ENCODE results near the gene MACIR.

MACIR gene

GRCh38 chr5:103293719-103294118 lies 35.2 kb downstream of the MACIR start:
- H3K4me1 ChIP-seq (ENCODE audit: control insufficient read depth, low read depth, low read length) = peaks cover 6% of the 10 kb centered on the region
- no peak overlapping the region for H3K27ac ChIP-seq (ENCODE audit: low read length)
- H3K27me3 ChIP-seq (ENCODE audit: control insufficient read depth, insufficient read depth, low read length) = no peaks in the 10 kb centered on the region
- H3K4me3 ChIP-seq (ENCODE audit: low read length) = no peak overlapping the region
- H3K9ac ChIP-seq (ENCODE audit: low read length) = no peak overlapping the region
- no peaks in the 10 kb centered on the region for H3K36me3 ChIP-seq (ENCODE audit: control insufficient read depth, low read depth, low read length)
- H3K9me3 ChIP-seq (ENCODE audit: control insufficient read depth, low read depth, low read length) = no peaks in the 10 kb centered on the region

GRCh38 chr5:103294906-103295305 lies 36.3 kb downstream of the MACIR start:
- H3K9ac ChIP-seq (ENCODE audit: low read length) = no peak overlapping the region
- H3K36me3 ChIP-seq (ENCODE audit: control insufficient read depth, low read depth, low read length) = no peaks in the 10 kb centered on the region

GRCh38 chr5:103295424-103295823 lies 36.9 kb downstream of the MACIR start:
- Histone ChIP-seq H3K9me3 (ENCODE audit: control insufficient read depth, low read depth, low read length) (no peaks in the 10 kb centered on the region), H3K27me3 (ENCODE audit: control insufficient read depth, insufficient read depth, low read length) (no peaks in the 10 kb centered on the region), H3K36me3 (ENCODE audit: control insufficient read depth, low read depth, low read length) (no peaks in the 10 kb centered on the region), H3K9ac (ENCODE audit: low read length) (no peak overlapping the region), H3K4me3 (ENCODE audit: low read length) (no peak overlapping the region), H3K4me1 (ENCODE audit: control insufficient read depth, low read depth, low read length) (peaks cover 9% of the 10 kb centered on the region), H3K27ac (ENCODE audit: low read length) (no peak overlapping the region)

More at GRCh38 chr5:103294906-103295305, 36.3 kb downstream of the MACIR start:
- H3K4me3 ChIP-seq (ENCODE audit: low read length) = no peak overlapping the region
- no peaks in the 10 kb centered on the region for H3K27me3 ChIP-seq (ENCODE audit: control insufficient read depth, insufficient read depth, low read length)
- H3K27ac ChIP-seq (ENCODE audit: low read length) = no peak overlapping the region
- peaks cover 9% of the 10 kb centered on the region for H3K4me1 ChIP-seq (ENCODE audit: control insufficient read depth, low read depth, low read length)
- no peaks in the 10 kb centered on the region for H3K9me3 ChIP-seq (ENCODE audit: control insufficient read depth, low read depth, low read length)

GRCh38 chr5:103295871-103296270 lies 37.3 kb downstream of the MACIR start:
- Histone ChIP-seq H3K9me3 (ENCODE audit: control insufficient read depth, low read depth, low read length) (no peaks in the 10 kb centered on the region), H3K9ac (ENCODE audit: low read length) (no peak overlapping the region), H3K36me3 (ENCODE audit: control insufficient read depth, low read depth, low read length) (no peaks in the 10 kb centered on the region), H3K27ac (ENCODE audit: low read length) (no peak overlapping the region), H3K4me3 (ENCODE audit: low read length) (no peak overlapping the region), H3K27me3 (ENCODE audit: control insufficient read depth, insufficient read depth, low read length) (no peaks in the 10 kb centered on the region), H3K4me1 (ENCODE audit: control insufficient read depth, low read depth, low read length) (peaks cover 9% of the 10 kb centered on the region)

GRCh38 chr5:103298117-103298516 lies 39.6 kb downstream of the MACIR start:
- Histone ChIP-seq H3K9me3 (ENCODE audit: control insufficient read depth, low read depth, low read length) (no peaks in the 10 kb centered on the region), H3K27ac (ENCODE audit: low read length) (no peak overlapping the region), H3K9ac (ENCODE audit: low read length) (no peak overlapping the region), H3K36me3 (ENCODE audit: control insufficient read depth, low read depth, low read length) (no peaks in the 10 kb centered on the region), H3K4me1 (ENCODE audit: control insufficient read depth, low read depth, low read length) (peaks cover 9% of the 10 kb centered on the region), H3K27me3 (ENCODE audit: control insufficient read depth, insufficient read depth, low read length) (no peaks in the 10 kb centered on the region), H3K4me3 (ENCODE audit: low read length) (no peak overlapping the region)

GRCh38 chr5:103298607-103299188 lies 40.1 kb downstream of the MACIR start:
- no peaks in the 10 kb centered on the region for H3K9me3 ChIP-seq (ENCODE audit: control insufficient read depth, low read depth, low read length)
- peaks cover 9% of the 10 kb centered on the region for H3K4me1 ChIP-seq (ENCODE audit: control insufficient read depth, low read depth, low read length)
- H3K27me3 ChIP-seq (ENCODE audit: control insufficient read depth, insufficient read depth, low read length) = no peaks in the 10 kb centered on the region
- peak overlapping the region; percentile 11 for H3K4me3 ChIP-seq (ENCODE audit: low read length)
- no peak overlapping the region for H3K27ac ChIP-seq (ENCODE audit: low read length)
- H3K36me3 ChIP-seq (ENCODE audit: control insufficient read depth, low read depth, low read length) = no peaks in the 10 kb centered on the region
- H3K9ac ChIP-seq (ENCODE audit: low read length) = no peak overlapping the region

- no peak overlapping the region for H3K9ac ChIP-seq (ENCODE audit: low read length)
- H3K4me3 ChIP-seq (ENCODE audit: low read length) = no peak overlapping the region
- no peak overlapping the region for H3K27ac ChIP-seq (ENCODE audit: low read length)
- no peaks in the 10 kb centered on the region for H3K4me1 ChIP-seq (ENCODE audit: control insufficient read depth, low read depth, low read length)
- no peaks in the 10 kb centered on the region for H3K27me3 ChIP-seq (ENCODE audit: control insufficient read depth, insufficient read depth, low read length)
- H3K36me3 ChIP-seq (ENCODE audit: control insufficient read depth, low read depth, low read length) = no peaks in the 10 kb centered on the region
- H3K9me3 ChIP-seq (ENCODE audit: control insufficient read depth, low read depth, low read length) = no peaks in the 10 kb centered on the region
These were observed 47.2 kb downstream of the MACIR start for GRCh38 chr5:103305809-103306208.

- no peaks in the 10 kb centered on the region for H3K4me1 ChIP-seq (ENCODE audit: control insufficient read depth, low read depth, low read length)
- H3K27ac ChIP-seq (ENCODE audit: low read length) = no peak overlapping the region
- no peaks in the 10 kb centered on the region for H3K9me3 ChIP-seq (ENCODE audit: control insufficient read depth, low read depth, low read length)
- no peak overlapping the region for H3K9ac ChIP-seq (ENCODE audit: low read length)
- no peaks in the 10 kb centered on the region for H3K36me3 ChIP-seq (ENCODE audit: control insufficient read depth, low read depth, low read length)
- H3K4me3 ChIP-seq (ENCODE audit: low read length) = no peak overlapping the region
- H3K27me3 ChIP-seq (ENCODE audit: control insufficient read depth, insufficient read depth, low read length) = no peaks in the 10 kb centered on the region
These were observed 48.9 kb downstream of the MACIR start for GRCh38 chr5:103307470-103307869.

- no peaks in the 10 kb centered on the region for H3K36me3 ChIP-seq (ENCODE audit: control insufficient read depth, low read depth, low read length)
- H3K9ac ChIP-seq (ENCODE audit: low read length) = no peak overlapping the region
- H3K9me3 ChIP-seq (ENCODE audit: control insufficient read depth, low read depth, low read length) = no peaks in the 10 kb centered on the region
- H3K27ac ChIP-seq (ENCODE audit: low read length) = no peak overlapping the region
- H3K27me3 ChIP-seq (ENCODE audit: control insufficient read depth, insufficient read depth, low read length) = no peaks in the 10 kb centered on the region
- no peaks in the 10 kb centered on the region for H3K4me1 ChIP-seq (ENCODE audit: control insufficient read depth, low read depth, low read length)
- no peak overlapping the region for H3K4me3 ChIP-seq (ENCODE audit: low read length)
These were observed 50.2 kb downstream of the MACIR start for GRCh38 chr5:103308774-103309173.

- H3K9ac ChIP-seq (ENCODE audit: low read length) = no peak overlapping the region
- no peaks in the 10 kb centered on the region for H3K9me3 ChIP-seq (ENCODE audit: control insufficient read depth, low read depth, low read length)
- H3K36me3 ChIP-seq (ENCODE audit: control insufficient read depth, low read depth, low read length) = no peaks in the 10 kb centered on the region
- no peak overlapping the region for H3K4me3 ChIP-seq (ENCODE audit: low read length)
- no peaks in the 10 kb centered on the region for H3K27me3 ChIP-seq (ENCODE audit: control insufficient read depth, insufficient read depth, low read length)
- H3K27ac ChIP-seq (ENCODE audit: low read length) = no peak overlapping the region
- no peaks in the 10 kb centered on the region for H3K4me1 ChIP-seq (ENCODE audit: control insufficient read depth, low read depth, low read length)
These were observed 54.5 kb downstream of the MACIR start for GRCh38 chr5:103313056-103313455.

- H3K9me3 ChIP-seq (ENCODE audit: control insufficient read depth, low read depth, low read length) = no peaks in the 10 kb centered on the region
- H3K4me3 ChIP-seq (ENCODE audit: low read length) = no peak overlapping the region
- H3K27me3 ChIP-seq (ENCODE audit: control insufficient read depth, insufficient read depth, low read length) = no peaks in the 10 kb centered on the region
- H3K36me3 ChIP-seq (ENCODE audit: control insufficient read depth, low read depth, low read length) = no peaks in the 10 kb centered on the region
- no peaks in the 10 kb centered on the region for H3K4me1 ChIP-seq (ENCODE audit: control insufficient read depth, low read depth, low read length)
- no peak overlapping the region for H3K27ac ChIP-seq (ENCODE audit: low read length)
- no peak overlapping the region for H3K9ac ChIP-seq (ENCODE audit: low read length)
These were observed 56.9 kb downstream of the MACIR start for GRCh38 chr5:103315455-103315854.

GRCh38 chr5:103327451-103327850 lies 68.9 kb downstream of the MACIR start:
- Histone ChIP-seq H3K4me3 (ENCODE audit: low read length) (no peak overlapping the region), H3K27me3 (ENCODE audit: control insufficient read depth, insufficient read depth, low read length) (no peaks in the 10 kb centered on the region), H3K9ac (ENCODE audit: low read length) (no peak overlapping the region), H3K4me1 (ENCODE audit: control insufficient read depth, low read depth, low read length) (no peaks in the 10 kb centered on the region), H3K36me3 (ENCODE audit: control insufficient read depth, low read depth, low read length) (no peaks in the 10 kb centered on the region), H3K27ac (ENCODE audit: low read length) (no peak overlapping the region), H3K9me3 (ENCODE audit: control insufficient read depth, low read depth, low read length) (no peaks in the 10 kb centered on the region)
